HG03575 (cell line): Measurements from ENCODE around the gene OARD1.

Experiments
- ATAC-seq: cut with Tn5 transposase; IDR thresholded peaks from one replicate; pipeline ENCODE4 v1.9.1; 2021; ENCODE audit not compliant: unreplicated experiment, insufficient number of reproducible peaks, low FRiP score; ENCODE audit errors: extremely low read depth

The OARD1 gene

DNA sequence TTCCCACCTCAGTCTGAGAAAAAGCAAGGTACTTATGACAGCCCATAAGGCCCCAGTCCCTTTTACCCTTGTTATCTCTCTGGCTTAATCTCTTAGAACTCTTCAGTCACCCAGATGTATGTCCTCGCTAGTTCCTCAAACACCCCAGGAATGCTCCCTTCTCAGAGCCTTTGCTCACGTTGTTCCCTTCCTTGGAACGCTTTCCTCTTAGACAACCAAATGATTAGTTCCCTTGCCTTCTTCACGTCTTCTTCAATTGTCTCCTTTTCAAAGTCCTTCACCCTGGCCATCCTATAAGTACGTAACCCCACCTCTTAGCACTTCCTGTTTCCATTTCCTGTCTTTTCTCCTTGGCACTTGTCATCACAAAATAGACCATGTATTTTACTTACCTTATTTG is 20.3 kb downstream of the OARD1 start:
- ATAC-seq: no peak

DNA sequence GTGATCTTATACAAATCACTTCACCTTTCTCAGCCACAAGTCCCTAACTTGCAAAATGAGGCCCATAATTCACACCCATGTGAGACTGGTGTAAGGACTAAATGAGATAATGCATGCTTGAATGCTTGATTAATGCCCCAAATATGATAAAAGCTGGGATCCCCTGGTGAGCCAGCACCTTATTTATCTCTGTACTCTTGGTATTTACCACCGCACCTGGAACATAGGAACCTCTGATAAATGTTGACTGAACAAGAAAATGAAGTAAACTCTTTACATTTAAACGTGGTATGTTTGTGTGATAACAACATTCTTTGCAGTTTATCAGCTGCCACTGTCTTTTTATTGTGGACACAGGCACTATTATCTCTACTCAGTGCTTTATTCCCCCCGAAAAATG is 21.6 kb downstream of the OARD1 start:
- ATAC-seq: no peak

DNA sequence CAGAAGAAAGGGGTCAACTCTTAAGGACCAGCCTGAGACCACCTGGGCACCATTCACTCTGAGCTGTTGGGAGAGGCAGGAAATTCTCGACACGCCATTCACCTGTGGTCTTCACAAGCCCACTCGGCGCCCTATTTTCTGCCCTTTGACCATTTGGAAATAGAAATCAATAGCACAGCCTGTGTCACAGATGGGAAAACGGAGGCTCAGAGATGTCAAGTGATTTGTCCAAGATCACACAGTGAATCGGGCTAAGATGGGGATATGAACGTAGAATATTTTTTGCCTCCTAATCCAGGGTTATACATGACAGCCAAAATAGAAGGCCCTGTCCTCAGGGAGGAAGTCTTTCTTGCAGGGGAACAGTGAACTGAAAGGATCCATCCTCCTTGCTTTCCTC is 22.2 kb downstream of the OARD1 start:
- no peak for ATAC-seq

DNA sequence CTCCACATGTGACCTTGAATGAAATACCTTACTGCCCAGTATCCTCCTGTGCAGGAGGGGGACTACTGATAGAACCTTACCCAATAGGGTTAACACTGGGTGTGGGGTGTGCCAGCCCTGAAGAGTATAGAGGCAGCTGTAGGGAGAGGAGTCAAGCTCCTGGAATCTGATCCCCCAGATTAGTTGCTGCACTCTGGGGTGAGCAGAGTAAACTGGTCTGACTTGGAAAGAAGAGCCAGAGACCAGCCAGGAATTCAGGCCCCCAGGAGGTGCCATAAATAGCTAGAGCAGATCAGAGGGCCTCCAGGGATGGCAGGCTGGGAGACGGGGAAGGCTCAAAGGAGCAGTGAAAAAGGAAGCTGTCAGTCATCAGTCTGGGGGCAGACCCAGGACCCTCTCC is 22.6 kb downstream of the OARD1 start:
- ATAC-seq: no peak

DNA sequence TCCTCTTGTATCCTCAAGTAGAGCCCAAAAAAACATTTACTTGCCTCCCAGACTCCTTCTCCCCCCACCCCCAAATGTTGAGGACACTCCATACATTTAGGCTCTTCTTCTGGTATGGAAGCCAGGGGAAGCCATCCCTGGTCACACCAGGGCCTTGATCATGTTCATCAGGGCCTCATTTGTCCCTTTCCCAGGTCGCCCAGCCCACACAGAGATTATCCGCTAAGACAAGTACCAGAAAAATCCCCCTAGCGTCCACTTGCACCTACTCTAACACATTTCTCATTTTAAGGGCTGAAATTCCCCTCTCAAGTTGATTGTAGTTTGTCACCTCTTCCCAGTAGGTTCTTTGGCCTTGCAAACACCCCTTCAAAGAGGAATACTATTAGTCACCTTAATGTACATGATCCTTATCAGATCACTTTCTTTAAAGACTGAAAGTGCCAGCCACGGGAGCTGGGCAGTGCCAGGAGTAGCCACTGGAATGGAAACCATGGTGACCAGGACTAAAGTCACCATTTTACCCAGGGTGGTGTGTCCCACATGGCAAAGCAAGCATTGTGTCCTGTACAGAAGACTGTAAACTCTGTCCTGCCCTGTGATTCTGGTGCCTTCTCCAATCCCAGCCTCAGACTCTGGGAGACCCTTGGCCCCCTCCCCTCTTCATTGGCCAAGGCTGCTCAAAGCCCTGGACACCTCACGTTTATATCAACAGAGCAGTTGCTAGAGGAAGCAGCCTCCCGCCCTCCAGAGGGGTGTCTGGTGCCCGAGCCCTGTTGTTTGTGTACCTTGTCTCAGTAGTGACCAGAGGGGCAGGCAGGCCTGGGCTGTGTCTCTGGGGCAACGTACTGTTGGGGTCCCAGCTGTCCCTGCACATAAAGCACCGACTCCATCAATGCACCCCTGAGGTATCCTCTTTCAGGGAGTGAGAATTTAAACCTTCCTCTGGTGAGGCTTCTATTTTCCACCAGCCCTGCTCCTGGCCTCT is 24.1 kb downstream of the OARD1 start:
- ATAC-seq: no peak

DNA sequence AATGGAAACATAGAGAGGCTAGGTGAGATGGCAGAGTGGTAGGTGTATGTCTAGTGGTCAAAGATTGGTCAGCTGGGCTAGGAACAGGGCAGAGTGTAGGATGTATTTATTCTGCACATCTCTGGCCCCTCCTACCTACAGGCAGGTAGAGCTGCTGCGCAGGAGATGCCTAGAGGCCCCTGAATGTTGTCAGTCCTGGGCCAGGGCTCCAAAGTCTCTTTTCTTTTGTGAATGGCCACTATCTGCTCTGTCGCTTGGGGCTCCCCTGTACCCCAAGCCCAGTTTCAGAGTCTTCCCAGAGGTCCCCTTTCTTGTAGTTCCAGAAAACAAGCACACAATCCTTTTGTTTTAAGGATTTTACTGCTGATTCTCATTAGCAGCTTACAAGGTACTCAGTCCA is 24.9 kb downstream of the OARD1 start:
- no peak for ATAC-seq

DNA sequence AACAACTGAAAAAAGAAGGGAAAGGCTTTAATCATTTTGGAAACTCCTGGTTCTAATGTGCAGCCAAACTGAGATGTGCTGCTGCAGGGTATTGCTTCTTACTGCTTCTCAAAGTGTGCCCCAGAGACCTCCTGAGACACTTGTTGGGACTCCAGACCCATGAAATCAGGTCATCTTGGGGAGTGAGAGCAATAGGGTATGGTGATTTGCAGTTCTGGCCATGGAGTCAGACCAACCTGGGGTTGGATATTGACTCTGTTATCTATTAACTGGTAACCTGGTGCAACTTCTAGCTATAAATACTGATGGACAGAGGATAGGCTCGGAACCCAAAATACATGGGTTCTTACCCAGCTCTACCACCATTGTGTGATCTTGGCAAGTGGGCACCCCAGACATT is 26.1 kb downstream of the OARD1 start:
- ATAC-seq: no peak

DNA sequence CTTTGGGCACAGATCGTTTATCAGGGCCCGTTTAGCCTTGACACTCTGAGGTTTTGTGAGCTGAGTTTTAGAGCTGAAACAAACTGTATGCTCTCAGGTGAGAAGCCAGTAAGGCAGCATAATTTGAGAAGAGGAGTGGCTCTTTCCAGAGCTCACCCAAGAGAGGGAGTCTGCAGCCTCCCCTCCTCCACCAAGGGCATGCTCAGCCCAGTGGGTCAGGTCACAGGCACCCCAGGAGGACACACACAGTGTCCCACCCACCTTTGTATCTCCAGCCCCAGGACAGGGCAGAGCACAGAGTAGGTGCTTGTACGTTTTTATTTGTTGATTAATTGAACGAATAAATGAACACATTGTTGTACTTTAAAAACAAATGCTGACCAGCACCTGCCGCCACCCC is 26.5 kb downstream of the OARD1 start:
- no peak for ATAC-seq

DNA sequence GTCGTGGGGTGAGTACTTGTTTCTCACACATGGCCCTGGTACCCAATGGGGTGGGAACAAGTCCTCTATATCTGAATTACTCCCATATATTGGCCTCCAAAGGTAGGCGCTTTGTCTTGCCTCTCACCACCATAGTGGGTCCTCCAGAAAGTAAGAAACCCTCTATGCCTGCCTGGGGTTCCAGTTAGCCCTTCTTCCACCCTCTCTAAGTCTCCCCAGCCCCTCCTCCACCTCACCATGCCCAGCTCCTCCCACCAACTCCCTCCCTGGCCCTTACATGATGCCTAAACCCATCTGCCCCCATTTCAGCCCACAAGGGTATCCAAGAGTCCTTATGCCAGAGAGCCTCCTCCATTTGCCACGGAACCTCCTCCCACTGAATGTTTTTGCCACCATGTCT is 29.0 kb downstream of the OARD1 start:
- ATAC-seq: no peak

DNA sequence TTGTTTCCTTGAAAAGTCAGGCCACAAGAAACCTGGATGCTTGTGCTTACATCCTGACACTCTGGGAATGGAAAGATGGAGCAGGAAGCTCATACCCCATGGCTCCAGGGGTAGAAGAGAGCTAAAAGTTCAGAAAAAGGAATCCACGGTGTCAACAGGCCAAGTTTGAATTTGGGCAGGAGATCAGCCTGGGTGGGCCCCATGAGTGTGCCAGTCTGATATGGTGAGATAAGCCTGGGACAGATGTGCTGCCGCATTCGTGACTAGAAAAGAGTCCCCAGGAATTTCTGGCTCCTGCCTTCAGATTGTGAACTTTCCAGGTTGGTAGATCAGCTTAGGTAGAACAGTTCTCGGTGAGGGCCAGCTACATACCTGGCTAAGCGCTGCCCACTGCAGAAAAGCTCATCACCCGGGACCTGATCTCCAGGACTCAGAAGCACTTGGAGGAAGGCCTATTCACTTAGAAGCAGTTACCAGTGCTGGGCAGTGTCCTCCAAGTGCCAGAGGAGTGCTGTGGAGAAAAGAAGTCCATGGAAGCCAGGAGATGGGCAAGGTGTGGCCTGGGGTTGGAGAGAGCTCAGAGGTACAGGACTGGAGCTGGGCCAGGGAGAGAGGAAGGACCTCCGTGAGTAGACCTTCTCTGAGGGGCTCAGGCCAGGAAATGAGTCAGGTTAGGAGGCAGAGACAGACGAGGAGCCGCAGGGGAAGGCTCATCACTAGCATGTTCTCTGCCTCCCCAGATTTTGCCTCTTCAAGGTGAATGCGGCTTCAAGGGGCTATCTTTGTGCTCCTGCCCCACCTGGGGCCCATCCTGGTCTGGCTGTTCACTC is 29.7 kb downstream of the OARD1 start, which contains the start of gene TSPO2:
TSS of gene TSPO2 (plus strand) at position 242 of the 830 bp plus-strand sequence. CDS start at position 761, 519 bp downstream.
- no peak for ATAC-seq

DNA sequence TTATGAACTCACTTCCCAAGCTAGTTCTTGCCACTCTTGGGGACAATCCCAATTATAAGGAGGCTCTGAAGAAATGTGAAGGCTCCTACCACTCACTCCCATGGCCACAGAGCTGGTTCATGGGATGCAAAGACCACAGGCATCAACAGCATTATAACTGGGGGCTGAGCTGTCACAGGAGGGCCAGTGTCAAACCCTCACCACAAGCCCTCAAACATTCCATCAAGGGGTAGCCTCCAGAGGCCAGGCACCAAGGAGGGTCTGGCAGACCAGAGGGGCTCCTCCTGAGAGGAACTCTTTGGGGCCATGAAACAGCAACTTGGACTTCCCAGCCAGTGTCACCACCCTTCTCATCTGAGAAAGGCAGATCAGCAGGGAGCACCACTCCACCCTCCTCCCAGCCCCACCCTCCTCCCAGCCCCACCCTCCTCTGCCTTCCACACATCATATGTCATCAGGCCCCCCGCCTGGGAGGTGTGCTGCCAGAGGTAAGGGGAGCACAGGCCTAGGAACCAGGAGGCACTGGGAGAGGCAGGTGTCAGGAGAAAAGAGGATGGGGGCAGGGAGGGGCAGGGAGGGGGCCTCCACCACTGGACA is 31.1 kb downstream of the OARD1 start:
- no peak for ATAC-seq

DNA sequence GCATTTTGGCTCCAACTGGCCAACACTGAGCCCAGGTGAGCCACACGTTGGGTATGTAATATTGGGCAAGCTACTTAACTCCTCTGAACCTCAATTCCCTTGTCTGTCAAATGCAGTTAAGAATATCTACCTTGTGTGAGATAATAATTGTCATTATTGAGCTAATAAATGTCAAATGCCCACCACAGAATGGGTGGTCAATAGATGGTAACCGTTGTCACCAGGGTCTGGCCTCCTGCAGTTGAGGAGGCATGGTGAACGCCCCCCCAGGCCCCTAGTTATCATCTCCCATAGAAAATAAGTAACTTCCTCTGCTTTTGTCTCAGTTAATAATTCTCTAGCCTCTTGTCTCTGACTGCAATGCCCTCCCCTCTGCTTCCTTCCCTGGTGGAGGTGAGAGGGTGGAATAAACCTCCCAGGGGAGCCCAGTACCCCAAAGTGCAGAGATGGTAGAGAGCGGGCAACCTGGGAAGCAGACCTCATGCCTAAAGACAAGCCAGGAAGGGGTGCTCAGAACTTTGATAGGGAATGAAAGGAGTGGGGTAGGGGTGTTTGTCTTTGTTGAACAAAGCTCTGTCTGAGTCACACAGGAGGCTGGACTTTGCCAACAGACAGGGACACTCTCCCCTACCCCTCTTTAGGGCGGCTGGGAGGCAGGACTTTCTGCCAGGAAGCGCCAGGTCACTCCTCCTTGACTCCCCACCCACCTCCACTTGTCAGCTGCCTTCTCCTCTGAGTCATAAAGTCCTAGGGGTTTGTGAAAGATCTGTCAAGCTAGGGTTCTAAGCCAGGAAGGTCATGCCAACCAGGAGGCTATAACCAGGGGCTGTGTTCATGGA is 31.8 kb downstream of the OARD1 start:
- ATAC-seq: no peak

DNA sequence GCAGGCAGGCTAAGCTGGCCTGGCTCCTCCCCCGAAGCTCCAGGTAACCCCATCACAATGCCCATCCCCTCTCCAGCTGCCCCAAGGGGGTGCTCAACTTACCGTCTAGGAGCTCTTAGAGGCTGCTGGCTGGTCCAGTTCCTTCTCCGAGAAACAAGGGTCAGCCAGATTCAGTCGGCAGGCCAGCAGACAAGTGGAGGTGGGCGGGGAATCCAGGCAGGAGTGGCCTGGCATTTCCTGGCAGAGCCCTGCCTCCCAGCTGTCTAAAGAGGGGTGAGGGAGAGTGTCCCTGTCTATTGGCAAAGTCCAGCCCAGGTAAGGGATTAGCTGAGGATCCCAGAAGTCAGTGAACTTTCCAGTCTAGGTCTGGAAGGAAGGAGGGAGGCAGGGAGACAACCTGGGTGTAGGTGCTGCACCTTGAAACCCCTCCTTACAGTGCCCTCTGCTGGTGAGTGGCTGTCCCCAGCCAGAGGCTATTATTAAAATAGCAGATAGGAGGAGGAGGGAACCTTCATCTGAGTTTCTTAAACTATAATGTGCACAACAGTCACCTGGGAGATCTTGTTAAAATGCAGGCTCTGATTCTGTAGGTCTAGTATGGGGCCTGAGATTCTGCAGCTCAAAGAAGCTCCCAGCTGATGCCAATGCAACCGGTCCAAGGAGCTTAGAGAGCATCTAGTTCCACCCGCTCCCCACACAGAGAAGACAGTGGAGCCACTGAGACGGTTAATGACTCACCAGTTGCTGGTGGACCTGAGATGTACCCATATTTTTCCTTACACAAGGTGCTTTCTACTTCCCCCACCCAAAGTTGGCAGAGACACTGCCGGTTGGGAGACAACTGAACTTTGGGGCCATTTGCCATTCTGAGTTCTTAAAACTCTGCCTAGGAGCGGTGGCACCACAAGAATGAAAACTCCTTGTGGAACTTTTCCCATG is 32.8 kb downstream of the OARD1 start, which contains the start of gene UNC5CL:
TSS of gene UNC5CL (minus strand) at position 162 of the 939 bp plus-strand sequence. CDS start 4,147 bp downstream, outside the sequence.
- no peak for ATAC-seq

DNA sequence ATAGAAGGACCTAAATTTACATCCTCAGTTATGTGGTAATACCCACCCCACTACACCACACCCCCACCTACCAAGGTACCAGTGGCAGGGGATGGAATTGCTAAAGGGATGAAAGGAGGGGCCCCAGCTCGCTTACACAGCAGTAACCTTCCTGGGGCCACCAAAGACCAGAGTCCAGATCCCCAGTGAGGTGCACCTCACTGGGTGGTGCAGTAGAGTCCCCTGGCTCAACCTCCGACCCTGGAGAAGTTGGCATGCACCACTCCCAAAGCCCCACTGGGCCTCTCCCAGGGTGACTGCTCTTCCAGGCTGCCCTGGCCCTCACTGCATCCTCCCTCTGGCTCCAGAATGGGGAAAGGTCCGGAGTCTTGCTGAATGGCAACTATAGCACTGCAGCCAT is 34.0 kb downstream of the OARD1 start:
- ATAC-seq: no peak

DNA sequence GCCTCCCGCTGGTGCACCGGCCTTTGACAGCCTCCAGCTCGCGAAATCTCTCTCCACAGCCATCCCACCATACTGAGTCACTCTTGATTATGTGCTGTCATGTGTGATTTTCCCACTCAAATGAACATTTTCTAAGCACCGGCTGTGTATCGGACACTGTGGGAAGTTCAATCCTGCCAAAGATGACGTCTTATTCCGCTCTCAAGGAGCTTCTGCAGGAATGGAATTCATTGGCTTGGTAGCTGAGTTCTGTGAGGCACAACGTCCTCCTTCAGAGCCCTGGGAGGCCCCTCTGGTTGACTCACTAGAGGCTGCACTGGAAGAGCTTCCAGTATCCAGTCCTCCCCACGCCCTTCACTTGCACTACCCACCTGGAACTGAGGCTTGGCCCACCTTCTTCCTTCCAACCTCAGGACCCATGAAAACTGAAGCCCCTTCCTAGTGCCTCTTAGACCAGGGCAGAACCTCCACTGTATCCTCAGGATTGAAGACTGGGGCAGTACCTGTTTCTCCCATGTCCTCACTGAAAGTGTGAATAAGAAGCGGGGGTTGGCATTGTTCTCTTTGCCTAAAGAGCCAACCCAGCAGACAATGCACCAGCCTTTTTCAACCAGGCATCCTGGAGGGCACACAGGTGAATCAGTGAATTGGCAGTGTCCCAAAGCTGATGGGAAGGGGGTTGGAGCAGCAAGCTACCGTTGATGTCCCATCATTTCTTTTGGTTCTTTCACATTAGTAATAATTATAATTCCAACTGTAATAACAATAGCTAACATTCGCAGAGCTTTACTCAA is 34.9 kb downstream of the OARD1 start:
- ATAC-seq: no peak

DNA sequence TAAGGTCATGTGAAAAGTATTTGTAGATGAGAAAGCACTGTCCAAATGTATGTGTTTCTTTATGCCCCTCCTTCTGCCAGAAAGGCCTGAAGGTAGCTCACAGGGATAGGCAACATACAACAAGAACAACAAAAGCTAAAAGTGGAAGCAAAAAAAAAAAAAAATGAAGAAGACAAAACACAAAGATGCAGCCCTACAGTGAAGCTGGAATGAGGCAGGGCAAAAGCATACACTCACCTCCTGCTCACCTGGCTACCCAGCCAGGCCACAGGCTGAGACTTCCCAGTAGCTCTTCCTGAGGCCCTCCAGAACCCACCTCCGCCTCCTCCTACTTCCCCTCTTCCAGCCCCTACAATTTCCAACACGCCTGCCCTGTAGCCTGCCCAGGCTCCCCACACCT is 35.6 kb downstream of the OARD1 start:
- ATAC-seq: no peak

DNA sequence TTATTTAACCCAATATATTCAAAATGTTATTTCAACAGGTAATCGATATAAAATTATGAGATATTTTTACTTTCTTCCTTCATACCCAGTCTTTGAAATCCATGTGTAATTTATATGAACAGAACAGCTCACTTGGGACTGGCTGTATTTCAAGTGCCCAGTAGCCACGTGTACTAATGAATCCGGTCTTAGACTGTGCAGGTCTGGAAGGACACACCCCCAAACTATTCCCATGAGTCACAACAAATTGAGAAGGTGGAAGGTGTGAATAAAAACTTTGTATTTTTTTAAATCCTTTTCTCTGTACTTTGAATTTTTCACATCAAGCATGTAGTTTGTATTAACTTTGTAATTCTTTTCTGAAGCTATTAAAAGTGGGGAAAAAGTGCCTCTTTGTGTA is 36.0 kb downstream of the OARD1 start:
- ATAC-seq: no peak
